HepG2 (cell line): ENCODE measurements around the gene U2SURP.

Source experiments
- EP300 ChIP-seq, 3 experiments: sonication (generic) in 1 of 3; formaldehyde crosslinking in 1 of 3; IDR thresholded peaks; 2 replicates each; pipeline versions ENCODE4 v1.5.1 to v1.6.1; 2011 to 2020; ENCODE audit warnings: low read depth in 2 of 3, low read length in 2 of 3, borderline replicate concordance in 1 of 3, improper control_type of control experiment in 1 of 3, mild to moderate bottlenecking in 1 of 3, missing genetic modification reagents in 1 of 3, moderate library complexity in 1 of 3
- HNF4A ChIP-seq: sonication (generic); formaldehyde crosslinking; IDR thresholded peaks from 2 replicates; pipeline ENCODE4 v1.4.0; 2020; ENCODE audit warnings: missing genetic modification reagents
- REL ChIP-seq: sonication (generic); formaldehyde crosslinking; conservative IDR thresholded peaks from 2 replicates; pipeline ENCODE4 v1.8.0; 2022; ENCODE audit warnings: mild to moderate bottlenecking, missing genetic modification reagents, moderate library complexity
- SNAPC5 ChIP-seq: sonication (generic); formaldehyde crosslinking; IDR thresholded peaks from 2 replicates; pipeline ENCODE4 v1.8.1; 2023; ENCODE audit warnings: mild to moderate bottlenecking, missing genetic modification reagents, borderline replicate concordance
- UBTF ChIP-seq: sonication (generic); formaldehyde crosslinking; IDR thresholded peaks from 2 replicates; pipeline ENCODE4 v1.4.0; 2020; ENCODE audit warnings: mild to moderate bottlenecking, missing genetic modification reagents
- ZBTB1 ChIP-seq: sonication (generic); formaldehyde crosslinking; IDR thresholded peaks from 2 replicates; pipeline ENCODE4 v1.4.0; 2020; ENCODE audit warnings: missing genetic modification reagents, borderline replicate concordance
- ZNF10 ChIP-seq: sonication (generic); formaldehyde crosslinking; IDR thresholded peaks from 2 replicates; pipeline ENCODE4 v1.4.0; 2020; ENCODE audit warnings: mild to moderate bottlenecking, low read depth, missing genetic modification reagents, borderline replicate concordance
- ZNF333 ChIP-seq: sonication (generic); formaldehyde crosslinking; IDR thresholded peaks from 2 replicates; pipeline ENCODE4 v1.4.0; 2020; ENCODE audit warnings: mild to moderate bottlenecking, missing genetic modification reagents, borderline replicate concordance
- ZSCAN30 ChIP-seq: sonication (generic); formaldehyde crosslinking; IDR thresholded peaks from 2 replicates; pipeline ENCODE4 v1.5.0; 2020; ENCODE audit warnings: mild to moderate bottlenecking, missing genetic modification reagents

- TF ChIP-seq REL (CRISPR knock-in tag) (no peak), ZNF333 (no peak), ZSCAN30 (CRISPR knock-in tag) (no peak), SNAPC5 (CRISPR knock-in tag) (no peak), UBTF (CRISPR knock-in tag) (no peak), EP300 (IDR thresholded peaks at IDR 0.05; ENCODE audit: low read depth in 2 of 2, low read length in 2 of 2) (no peak), EP300 (CRISPR knock-in tag; IDR thresholded peaks at IDR 0.05; ENCODE audit: borderline replicate concordance) (no peak), HNF4A (CRISPR knock-in tag) (0 out of 2 replicates have a peak, but pooled peaks have one; percentile 21), ZNF10 (CRISPR knock-in tag) (no peak), ZBTB1 (CRISPR knock-in tag) (no peak)
Measured at GRCh38 chr3:142982038-142982773, 19.2 kb upstream of the U2SURP start.
